Measurements from ENCODE around the gene ASPG.

The ASPG gene

GRCh38 chr14:104138098-104138717 is 52.7 kb downstream of the ASPG start, which contains the start of gene KIF26A:
Gene KIF26A, plus strand, starts transcription at chr14:104138587. Its CDS starts 136 bp downstream, at chr14:104138723.
- DNase-seq, result peak; percentile 55

- DNase-seq, result no peak
Observed at GRCh38 chr14:104138718-104139459, 53.4 kb downstream of the ASPG start.

- DNase-seq, result peak; percentile 46
Observed at GRCh38 chr14:104139460-104140212, 54.1 kb downstream of the ASPG start.

GRCh38 chr14:104140213-104140462 is 54.6 kb downstream of the ASPG start:
- no peak for DNase-seq

- no peak for DNase-seq
Observed at GRCh38 chr14:104140463-104141331, 55.2 kb downstream of the ASPG start.

- peak; percentile 14 for DNase-seq
Observed at GRCh38 chr14:104141621-104142091, 56.2 kb downstream of the ASPG start.

- DNase-seq, result no peak
Observed at GRCh38 chr14:104142136-104142945, 56.8 kb downstream of the ASPG start.

GRCh38 chr14:104142946-104143470 is 57.5 kb downstream of the ASPG start:
- no peak for DNase-seq

- no peak for DNase-seq
Observed at GRCh38 chr14:104143521-104144452, 58.3 kb downstream of the ASPG start.

GRCh38 chr14:104144453-104144790 is 58.9 kb downstream of the ASPG start:
- DNase-seq, result no peak

GRCh38 chr14:104144911-104145825 is 59.7 kb downstream of the ASPG start:
- DNase-seq, result no peak

GRCh38 chr14:104145826-104146601 is 60.5 kb downstream of the ASPG start:
- DNase-seq, result no peak

- no peak for DNase-seq
Observed at GRCh38 chr14:104146651-104147345, 61.3 kb downstream of the ASPG start.

- no peak for DNase-seq
Observed at GRCh38 chr14:104147346-104148125, 62.0 kb downstream of the ASPG start.

GRCh38 chr14:104148433-104149277 is 63.2 kb downstream of the ASPG start:
- no peak for DNase-seq

- DNase-seq, result no peak
Observed at GRCh38 chr14:104149278-104149595, 63.7 kb downstream of the ASPG start.
